ENCODE measurements around the gene GALM.

Gene GALM

DNA sequence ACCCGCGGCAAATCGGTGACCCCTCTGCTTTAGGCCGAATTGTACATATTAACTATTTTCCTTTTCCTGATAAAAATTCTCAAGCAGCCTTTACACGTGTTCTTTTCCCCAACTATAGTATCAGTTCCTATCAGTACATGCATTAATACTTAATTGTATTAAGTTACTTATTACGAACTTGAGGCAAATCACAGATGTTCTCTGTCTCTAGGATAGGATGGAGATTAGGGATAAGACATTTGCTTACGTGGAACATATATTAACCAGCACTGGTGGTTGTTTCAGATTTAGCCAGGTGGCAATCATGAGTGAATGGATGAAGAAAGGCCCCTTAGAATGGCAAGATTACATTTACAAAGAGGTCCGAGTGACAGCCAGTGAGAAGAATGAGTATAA, 112.8 kb downstream of the GALM start:
- no peak for DNase-seq

- DNase-seq: no peak
Measured at GRCh38 chr2:38783586-38783985, 117.7 kb downstream of the GALM start.

Measured in activated CD8-positive, alpha-beta memory T cell treated with anti-CD3 and anti-CD28 coated beads for 24 hours (primary cell).